ENCODE measurements around the gene IFI16. TPM values are rescaled to one million over a fixed set of nuclear protein-coding genes. Genes with fewer than 3 reads are reported as not detected.

Gene IFI16
- polyA plus RNA-seq (2013), result 4.9 and 5.5 TPM in 2 replicates

GRCh38 chr1:159009704-159010361 lies at the start of gene IFI16:
Gene IFI16, plus strand, starts transcription at chr1:159009907. Its CDS starts 4,774 bp downstream, at chr1:159014681.
- no peak within 1 kb of the TSS for H3K18ac ChIP-seq (ENCODE audit: low read length)
- no peak within 1 kb of the TSS for H3K9ac ChIP-seq (ENCODE audit: low read length)
- no peak within 1 kb of the TSS for H3K23ac ChIP-seq (ENCODE audit: low read length)
- H3K79me2 ChIP-seq (ENCODE audit: control insufficient read depth, insufficient read depth, low read length, poor library complexity), result no peaks in the 10 kb centered on the region
- H4K12ac ChIP-seq (ENCODE audit: low read depth, low read length), result no peak within 1 kb of the TSS
- H2AK5ac ChIP-seq (ENCODE audit: low read length), result no peak within 1 kb of the TSS
- WGBS (ENCODE audit: extremely low coverage, insufficient coverage, insufficient read length), result no CpG with 5 or more reads among the region's 5 CpGs
- no peak within 1 kb of the TSS for H3K4me3 ChIP-seq (ENCODE audit: low read depth, low read length)
- no peak within 1 kb of the TSS for H3K4me2 ChIP-seq (ENCODE audit: low read length)
- H3K4ac ChIP-seq (ENCODE audit: low read depth, low read length), result no peak within 1 kb of the TSS
- no peaks in the 10 kb centered on the region for H3K27me3 ChIP-seq (ENCODE audit: insufficient read depth, low read length)
- H2AFZ ChIP-seq (ENCODE audit: insufficient read depth, low read length, poor library complexity), result no peak within 1 kb of the TSS
- no peaks in the 10 kb centered on the region for H3K79me1 ChIP-seq (ENCODE audit: low read length)
- H3K14ac ChIP-seq (ENCODE audit: low read length), result no peak within 1 kb of the TSS
- H3K9me3 ChIP-seq (ENCODE audit: insufficient read depth, low read depth, low read length), result no peaks in the 10 kb centered on the region
- H3K27ac ChIP-seq (ENCODE audit: low read depth, low read length), result peak within 1 kb of the TSS; percentile 46
- H3K36me3 ChIP-seq (ENCODE audit: control insufficient read depth in 1 of 2, insufficient read depth in 2 of 2, low read length in 2 of 2), result no peaks in the 10 kb centered on the region
- H3K4me1 ChIP-seq (ENCODE audit: control insufficient read depth in 1 of 2, insufficient read depth in 2 of 2, low read length in 2 of 2), result peaks cover 0 to 5% of the 10 kb centered on the region in 2 experiments
- DNase-seq, result peak; percentile 62 to 82
- no peak within 1 kb of the TSS for H4K8ac ChIP-seq (ENCODE audit: low read depth, low read length)
- no peak within 1 kb of the TSS for H2BK5ac ChIP-seq (ENCODE audit: low read depth, low read length, poor library complexity)
- no peak within 1 kb of the TSS for H2BK12ac ChIP-seq (ENCODE audit: low read length)
- H2BK120ac ChIP-seq (ENCODE audit: insufficient read depth, low read length, poor library complexity), result peak within 1 kb of the TSS; percentile 39
- peak within 1 kb of the TSS; percentile 43 for H4K91ac ChIP-seq (ENCODE audit: low read depth, low read length)

- Histone ChIP-seq H3K36me3 (ENCODE audit: control insufficient read depth in 1 of 2, insufficient read depth in 2 of 2, low read length in 2 of 2) (no peaks in the 10 kb centered on the region), H3K18ac (ENCODE audit: low read length) (no peak overlapping the region), H3K23ac (ENCODE audit: low read length) (no peak overlapping the region), H3K4me2 (ENCODE audit: low read length) (no peak overlapping the region), H3K79me2 (ENCODE audit: control insufficient read depth, insufficient read depth, low read length, poor library complexity) (no peaks in the 10 kb centered on the region), H2AK5ac (ENCODE audit: low read length) (no peak overlapping the region), H3K27me3 (ENCODE audit: insufficient read depth, low read length) (no peaks in the 10 kb centered on the region), H3K9me3 (ENCODE audit: insufficient read depth, low read depth, low read length) (no peaks in the 10 kb centered on the region), H3K14ac (ENCODE audit: low read length) (no peak overlapping the region), H4K8ac (ENCODE audit: low read depth, low read length) (no peak overlapping the region), H2BK12ac (ENCODE audit: low read length) (no peak overlapping the region), H2BK5ac (ENCODE audit: low read depth, low read length, poor library complexity) (no peak overlapping the region), H3K9ac (ENCODE audit: low read length) (no peak overlapping the region), H3K4ac (ENCODE audit: low read depth, low read length) (no peak overlapping the region), H3K27ac (ENCODE audit: low read depth, low read length) (no peak overlapping the region), H3K4me1 (ENCODE audit: control insufficient read depth in 1 of 2, insufficient read depth in 2 of 2, low read length in 2 of 2) (no peaks in the 10 kb centered on the region), H3K79me1 (ENCODE audit: low read length) (no peaks in the 10 kb centered on the region), H3K4me3 (ENCODE audit: low read depth, low read length) (no peak overlapping the region), H2BK120ac (ENCODE audit: insufficient read depth, low read length, poor library complexity) (no peak overlapping the region), H2AFZ (ENCODE audit: insufficient read depth, low read length, poor library complexity) (no peak overlapping the region), H4K12ac (ENCODE audit: low read depth, low read length) (no peak overlapping the region), H4K91ac (ENCODE audit: low read depth, low read length) (no peak overlapping the region)
- no peak for DNase-seq
- WGBS (ENCODE audit: extremely low coverage, insufficient coverage, insufficient read length), result no CpG with 5 or more reads among the region's 1 CpG
Measured at GRCh38 chr1:158961178-158961577, 48.5 kb upstream of the IFI16 start.

GRCh38 chr1:158962983-158963382 lies 46.7 kb upstream of the IFI16 start:
- Histone ChIP-seq H3K36me3 (ENCODE audit: control insufficient read depth in 1 of 2, insufficient read depth in 2 of 2, low read length in 2 of 2) (no peaks in the 10 kb centered on the region), H3K79me1 (ENCODE audit: low read length) (no peaks in the 10 kb centered on the region), H3K9ac (ENCODE audit: low read length) (no peak overlapping the region), H4K12ac (ENCODE audit: low read depth, low read length) (peak overlapping the region; percentile 43), H3K9me3 (ENCODE audit: insufficient read depth, low read depth, low read length) (no peaks in the 10 kb centered on the region), H3K27me3 (ENCODE audit: insufficient read depth, low read length) (no peaks in the 10 kb centered on the region), H2AFZ (ENCODE audit: insufficient read depth, low read length, poor library complexity) (no peak overlapping the region), H3K4me2 (ENCODE audit: low read length) (no peak overlapping the region), H3K18ac (ENCODE audit: low read length) (no peak overlapping the region), H4K8ac (ENCODE audit: low read depth, low read length) (no peak overlapping the region), H3K4me1 (ENCODE audit: control insufficient read depth in 1 of 2, insufficient read depth in 2 of 2, low read length in 2 of 2) (no peaks in the 10 kb centered on the region), H2BK12ac (ENCODE audit: low read length) (no peak overlapping the region), H3K14ac (ENCODE audit: low read length) (no peak overlapping the region), H3K23ac (ENCODE audit: low read length) (no peak overlapping the region), H3K79me2 (ENCODE audit: control insufficient read depth, insufficient read depth, low read length, poor library complexity) (no peaks in the 10 kb centered on the region), H3K4ac (ENCODE audit: low read depth, low read length) (no peak overlapping the region), H2AK5ac (ENCODE audit: low read length) (no peak overlapping the region), H4K91ac (ENCODE audit: low read depth, low read length) (no peak overlapping the region), H2BK5ac (ENCODE audit: low read depth, low read length, poor library complexity) (no peak overlapping the region), H3K27ac (ENCODE audit: low read depth, low read length) (no peak overlapping the region), H2BK120ac (ENCODE audit: insufficient read depth, low read length, poor library complexity) (no peak overlapping the region), H3K4me3 (ENCODE audit: low read depth, low read length) (no peak overlapping the region)
- WGBS (ENCODE audit: extremely low coverage, insufficient coverage, insufficient read length), result no CpG with 5 or more reads among the region's 5 CpGs
- no peak for DNase-seq

GRCh38 chr1:158969166-158969565 lies 40.5 kb upstream of the IFI16 start:
- H3K9me3 ChIP-seq (ENCODE audit: insufficient read depth, low read depth, low read length), result no peaks in the 10 kb centered on the region
- no peak overlapping the region for H2AK5ac ChIP-seq (ENCODE audit: low read length)
- H3K9ac ChIP-seq (ENCODE audit: low read length), result no peak overlapping the region
- H3K79me1 ChIP-seq (ENCODE audit: low read length), result no peaks in the 10 kb centered on the region
- no peak overlapping the region for H4K91ac ChIP-seq (ENCODE audit: low read depth, low read length)
- H3K79me2 ChIP-seq (ENCODE audit: control insufficient read depth, insufficient read depth, low read length, poor library complexity), result no peaks in the 10 kb centered on the region
- no peak overlapping the region for H2AFZ ChIP-seq (ENCODE audit: insufficient read depth, low read length, poor library complexity)
- no peak overlapping the region for H3K4ac ChIP-seq (ENCODE audit: low read depth, low read length)
- H3K14ac ChIP-seq (ENCODE audit: low read length), result no peak overlapping the region
- no peaks in the 10 kb centered on the region for H3K36me3 ChIP-seq (ENCODE audit: control insufficient read depth in 1 of 2, insufficient read depth in 2 of 2, low read length in 2 of 2)
- H3K18ac ChIP-seq (ENCODE audit: low read length), result no peak overlapping the region
- no CpG with 5 or more reads among the region's 3 CpGs for WGBS (ENCODE audit: extremely low coverage, insufficient coverage, insufficient read length)
- H3K4me2 ChIP-seq (ENCODE audit: low read length), result no peak overlapping the region
- H3K27ac ChIP-seq (ENCODE audit: low read depth, low read length), result no peak overlapping the region
- H4K8ac ChIP-seq (ENCODE audit: low read depth, low read length), result no peak overlapping the region
- H2BK12ac ChIP-seq (ENCODE audit: low read length), result no peak overlapping the region
- no peaks in the 10 kb centered on the region for H3K4me1 ChIP-seq (ENCODE audit: control insufficient read depth in 1 of 2, insufficient read depth in 2 of 2, low read length in 2 of 2)
- H3K23ac ChIP-seq (ENCODE audit: low read length), result no peak overlapping the region
- H2BK120ac ChIP-seq (ENCODE audit: insufficient read depth, low read length, poor library complexity), result no peak overlapping the region
- no peak overlapping the region for H2BK5ac ChIP-seq (ENCODE audit: low read depth, low read length, poor library complexity)
- no peak overlapping the region for H4K12ac ChIP-seq (ENCODE audit: low read depth, low read length)
- DNase-seq, result peak in 1 of 2 donors; percentile 2
- no peaks in the 10 kb centered on the region for H3K27me3 ChIP-seq (ENCODE audit: insufficient read depth, low read length)
- no peak overlapping the region for H3K4me3 ChIP-seq (ENCODE audit: low read depth, low read length)
